Right atrium auricular region (tissue), 2 donors: Measurements from ENCODE around the gene ARPC3. TPM values are rescaled to one million over a fixed set of nuclear protein-coding genes. Genes with fewer than 3 reads are reported as not detected.
"Not testable (repeated sequence)": the region's sequence is repeated elsewhere in the genome, so short reads cannot be mapped to it uniquely, and the experiment has no call there.

Source experiments
- DNase-seq: peaks from one replicate; pipeline ENCODE4 v3.0.0-alpha.2; 2019; ENCODE audit warnings: low spot score
- H3K27ac ChIP-seq, 2 donors: fragments of 200-600 bp; sonication (generic); 1 replicate in 1 of 2; 2 replicates in 1 of 2; pipeline ENCODE4 v1.5.1; 2016 to 2019
- H3K27me3 ChIP-seq, 2 donors: fragments of 200-600 bp; sonication (generic); one replicate each; pipeline versions ENCODE4 v1.5.1 to v1.6.0; 2017 to 2019
- H3K36me3 ChIP-seq: fragments of 200-600 bp; sonication (generic); one replicate; pipeline ENCODE4 v1.5.1; 2016
- H3K4me1 ChIP-seq, 2 donors: fragments of 200-600 bp; sonication (generic); one replicate each; pipeline versions ENCODE4 v1.5.1 to v1.6.0; 2017 to 2019
- H3K4me3 ChIP-seq, 2 donors: fragments of 200-600 bp; sonication (generic); 1 replicate in 1 of 2; 2 replicates in 1 of 2; pipeline ENCODE4 v1.5.1; 2017 to 2019; ENCODE audit warnings: mild to moderate bottlenecking in 1 of 2, moderate library complexity in 1 of 2
- H3K9me3 ChIP-seq, 2 donors: fragments of 200-600 bp; sonication (generic); one replicate each; pipeline ENCODE4 v1.5.1; 2019
- CTCF ChIP-seq, 2 donors: fragments of 200-600 bp; sonication (generic); IDR thresholded peaks; one replicate each; pipeline ENCODE4 v1.5.1; 2019; ENCODE audit warnings: antibody characterized with exemption in 2 of 2
- total RNA-seq, 2 donors: library from RNA; depleted of rRNA; stranded (reverse); fragments of >200 nt; gene quantifications; one replicate each; pipeline ENCODE4 v1.1.0, GENCODE V29; 2016

Gene ARPC3
- total RNA-seq, 2 donors from 2014 or later = 96.4 to 138 TPM

GRCh38 chr12:110421701-110422100, 28.4 kb downstream of the ARPC3 start:
- Histone ChIP-seq H3K27me3 (no peaks in the 10 kb centered on the region), H3K27ac (no peak overlapping the region), H3K4me1 (no peaks in the 10 kb centered on the region), H3K4me3 (no peak overlapping the region), H3K36me3 (no peaks in the 10 kb centered on the region), H3K9me3 (no peaks in the 10 kb centered on the region)
- DNase-seq = no peak
- TF ChIP-seq CTCF (IDR thresholded peaks at IDR 0.05) = no peak

- TF ChIP-seq CTCF (IDR thresholded peaks at IDR 0.05) = no peak
- Histone ChIP-seq H3K4me1 (no peaks in the 10 kb centered on the region), H3K36me3 (no peaks in the 10 kb centered on the region), H3K27ac (no peak overlapping the region), H3K4me3 (no peak overlapping the region), H3K27me3 (no peaks in the 10 kb centered on the region), H3K9me3 (no peaks in the 10 kb centered on the region)
- no peak for DNase-seq
Observed at GRCh38 chr12:110421159-110421661, 28.9 kb downstream of the ARPC3 start.

- not testable (repeated sequence) for H3K36me3 ChIP-seq, DNase-seq, H3K4me1 ChIP-seq, H3K27me3 ChIP-seq, H3K9me3 ChIP-seq, H3K27ac ChIP-seq, H3K4me3 ChIP-seq
Observed at GRCh38 chr12:110420644-110421043, 29.5 kb downstream of the ARPC3 start.

GRCh38 chr12:110417113-110417512, 33.0 kb downstream of the ARPC3 start:
- not testable (repeated sequence) for H3K4me1 ChIP-seq, H3K9me3 ChIP-seq, H3K27me3 ChIP-seq, H3K27ac ChIP-seq, DNase-seq, H3K36me3 ChIP-seq, H3K4me3 ChIP-seq

GRCh38 chr12:110410086-110410485, 40.1 kb downstream of the ARPC3 start:
- not testable (repeated sequence) for H3K4me1 ChIP-seq, H3K27ac ChIP-seq, H3K36me3 ChIP-seq, H3K27me3 ChIP-seq, H3K9me3 ChIP-seq, DNase-seq, H3K4me3 ChIP-seq

GRCh38 chr12:110405126-110405662, 44.9 kb downstream of the ARPC3 start:
- not testable (repeated sequence) for DNase-seq, H3K27ac ChIP-seq, H3K27me3 ChIP-seq, H3K9me3 ChIP-seq, H3K4me3 ChIP-seq
- Histone ChIP-seq H3K4me1 (peaks cover 0 to 14% of the 10 kb centered on the region in 2 donors), H3K36me3 (peaks cover 13% of the 10 kb centered on the region)

GRCh38 chr12:110403976-110404682, 46.0 kb downstream of the ARPC3 start:
- H3K36me3 ChIP-seq = peaks cover 14% of the 10 kb centered on the region
- no peaks in the 10 kb centered on the region for H3K9me3 ChIP-seq
- peak; percentile 63 for DNase-seq
- TF ChIP-seq CTCF (IDR thresholded peaks at IDR 0.05) = no peak
- H3K4me3 ChIP-seq = peak overlapping the region; percentile 88 to 98
- no peaks in the 10 kb centered on the region for H3K27me3 ChIP-seq
- H3K4me1 ChIP-seq = peaks cover 0 to 14% of the 10 kb centered on the region in 2 donors
- H3K27ac ChIP-seq = peak overlapping the region; percentile 94 to 96
